ENCODE results near the gene THUMPD2.

DNA sequence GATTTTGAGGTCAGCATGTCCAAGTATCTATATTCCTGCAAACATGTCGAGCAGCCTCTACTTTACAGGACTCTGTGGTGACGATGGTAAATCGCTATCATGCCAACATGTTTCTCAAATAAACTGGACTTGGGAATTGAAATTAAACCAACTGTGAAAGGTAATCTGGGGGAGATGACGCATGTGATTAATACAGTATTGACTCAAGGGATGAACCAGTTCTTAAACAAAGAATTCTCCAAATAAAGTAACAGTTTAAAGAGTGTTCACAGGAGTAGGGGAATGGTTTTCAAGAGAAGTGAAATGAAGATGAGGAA is 54.3 kb downstream of the THUMPD2 start:
- TF ChIP-seq, protein P1, sequence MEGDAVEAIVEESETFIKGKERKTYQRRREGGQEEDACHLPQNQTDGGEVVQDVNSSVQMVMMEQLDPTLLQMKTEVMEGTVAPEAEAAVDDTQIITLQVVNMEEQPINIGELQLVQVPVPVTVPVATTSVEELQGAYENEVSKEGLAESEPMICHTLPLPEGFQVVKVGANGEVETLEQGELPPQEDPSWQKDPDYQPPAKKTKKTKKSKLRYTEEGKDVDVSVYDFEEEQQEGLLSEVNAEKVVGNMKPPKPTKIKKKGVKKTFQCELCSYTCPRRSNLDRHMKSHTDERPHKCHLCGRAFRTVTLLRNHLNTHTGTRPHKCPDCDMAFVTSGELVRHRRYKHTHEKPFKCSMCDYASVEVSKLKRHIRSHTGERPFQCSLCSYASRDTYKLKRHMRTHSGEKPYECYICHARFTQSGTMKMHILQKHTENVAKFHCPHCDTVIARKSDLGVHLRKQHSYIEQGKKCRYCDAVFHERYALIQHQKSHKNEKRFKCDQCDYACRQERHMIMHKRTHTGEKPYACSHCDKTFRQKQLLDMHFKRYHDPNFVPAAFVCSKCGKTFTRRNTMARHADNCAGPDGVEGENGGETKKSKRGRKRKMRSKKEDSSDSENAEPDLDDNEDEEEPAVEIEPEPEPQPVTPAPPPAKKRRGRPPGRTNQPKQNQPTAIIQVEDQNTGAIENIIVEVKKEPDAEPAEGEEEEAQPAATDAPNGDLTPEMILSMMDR (IDR thresholded peaks at IDR 0.05; ENCODE audit: low read length) = no peak
- no peak for TF ChIP-seq EZH2 (optimal IDR thresholded peaks at IDR 0.05; ENCODE audit: low read depth, low read length)
